ENCODE results near the gene ACTA2. TPM values are rescaled to one million over a fixed set of nuclear protein-coding genes. Genes with fewer than 3 reads are reported as not detected.

The ACTA2 gene
- total RNA-seq, 1 donor from 2014 or later: 53.0 TPM

DNA sequence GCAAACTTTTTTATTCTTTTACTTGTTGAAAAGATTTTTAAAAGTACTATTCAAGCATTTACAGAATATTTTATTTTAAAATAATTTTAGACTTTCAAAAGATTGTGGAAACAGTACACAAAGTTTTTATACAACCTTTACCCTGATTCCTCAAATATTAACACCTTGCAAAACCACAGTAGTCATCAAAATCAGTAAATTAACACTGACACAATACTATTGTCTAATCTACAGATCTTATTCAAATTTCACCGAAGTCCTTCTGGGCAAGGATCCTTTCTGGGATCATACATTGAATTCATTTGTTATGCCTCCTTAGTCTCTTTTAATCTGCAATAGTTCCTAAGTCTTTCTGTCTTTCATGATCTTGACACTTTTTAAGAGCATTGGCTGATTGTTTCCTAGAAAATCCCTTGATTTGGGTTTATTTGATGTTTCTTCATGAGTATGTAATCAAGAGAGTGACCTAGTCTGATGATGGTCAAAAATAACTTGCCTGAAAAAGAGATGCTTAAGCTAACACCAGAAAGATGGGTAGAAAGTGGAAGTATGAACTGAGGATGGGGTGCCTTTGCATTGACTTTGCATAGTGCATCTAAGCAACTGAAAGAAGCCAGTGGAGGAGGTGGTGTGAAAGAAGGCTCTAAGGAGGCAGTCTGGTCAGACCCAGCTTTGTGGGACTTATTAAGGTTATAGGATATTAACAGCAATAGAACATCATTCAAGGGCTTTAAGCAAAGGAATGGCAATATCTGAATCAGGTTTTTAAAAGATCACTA, 62.8 kb downstream of the ACTA2 start:
- ATAC-seq: no peak

GRCh38 chr10:88888810-88889445, 63.6 kb downstream of the ACTA2 start:
- no peak for ATAC-seq

GRCh38 chr10:88886557-88886956, 66.0 kb downstream of the ACTA2 start:
- ATAC-seq: no peak

Other genes starting within 250 kb of the ACTA2 start
- 3.3 TPM for gene LIPK, start 246.5 kb downstream of the ACTA2 start, total RNA-seq
- 1.4 TPM for gene LIPN, start 192.8 kb downstream of the ACTA2 start, total RNA-seq
- gene LIPM, start 150.0 kb downstream of the ACTA2 start, total RNA-seq: not detected
- gene ANKRD22, start 100.9 kb downstream of the ACTA2 start, total RNA-seq: 32.9 TPM
- 2.5 TPM for gene STAMBPL1, start 72.5 kb downstream of the ACTA2 start, total RNA-seq
- 12.2 TPM for gene FAS, start 38.0 kb upstream of the ACTA2 start, total RNA-seq

Data from esophagus mucosa (tissue), 1 donor.